Effector memory CD4-positive, alpha-beta T cell (primary cell): ENCODE results near the gene A3GALT2.

ENCODE experiments used
- DNase-seq, 3 donors: peaks; one replicate each; pipeline ENCODE4 v3.0.0-alpha.2; 2020
- H3K27ac ChIP-seq: 2 replicates; pipeline ENCODE4 v1.7.0; 2013; ENCODE audit warnings: mild to moderate bottlenecking, low read length, moderate library complexity; ENCODE audit not compliant: insufficient read depth, poor library complexity, severe bottlenecking
- H3K27me3 ChIP-seq: replicated peaks from 2 replicates; pipeline ENCODE4 v1.7.0; 2013; ENCODE audit warnings: mild to moderate bottlenecking, low read length; ENCODE audit not compliant: insufficient read depth, control insufficient read depth, poor library complexity, severe bottlenecking
- H3K36me3 ChIP-seq: 2 replicates; pipeline ENCODE4 v1.7.0; 2013; ENCODE audit warnings: mild to moderate bottlenecking, low read length, moderate library complexity; ENCODE audit not compliant: control insufficient read depth, insufficient read depth
- H3K4me1 ChIP-seq: 2 replicates; pipeline ENCODE4 v1.7.0; 2013; ENCODE audit warnings: low read length, mild to moderate bottlenecking; ENCODE audit not compliant: control insufficient read depth, insufficient read depth, poor library complexity, severe bottlenecking
- H3K4me3 ChIP-seq: 2 replicates; pipeline ENCODE4 v1.7.0; 2013; ENCODE audit warnings: low read length, low read depth, mild to moderate bottlenecking; ENCODE audit not compliant: insufficient read depth, poor library complexity, severe bottlenecking
- H3K9me3 ChIP-seq: 2 replicates; pipeline ENCODE4 v1.7.0; 2013; ENCODE audit warnings: mild to moderate bottlenecking, low read length, moderate library complexity; ENCODE audit not compliant: control insufficient read depth
- total RNA-seq, 3 donors: gene quantifications; one replicate each; lab custom pipeline; 2026; lab: John Stamatoyannopoulos, UW

The A3GALT2 gene
- total RNA-seq = 0.09 to 0.58 (median 0.17) reads per million in 3 donors

DNA sequence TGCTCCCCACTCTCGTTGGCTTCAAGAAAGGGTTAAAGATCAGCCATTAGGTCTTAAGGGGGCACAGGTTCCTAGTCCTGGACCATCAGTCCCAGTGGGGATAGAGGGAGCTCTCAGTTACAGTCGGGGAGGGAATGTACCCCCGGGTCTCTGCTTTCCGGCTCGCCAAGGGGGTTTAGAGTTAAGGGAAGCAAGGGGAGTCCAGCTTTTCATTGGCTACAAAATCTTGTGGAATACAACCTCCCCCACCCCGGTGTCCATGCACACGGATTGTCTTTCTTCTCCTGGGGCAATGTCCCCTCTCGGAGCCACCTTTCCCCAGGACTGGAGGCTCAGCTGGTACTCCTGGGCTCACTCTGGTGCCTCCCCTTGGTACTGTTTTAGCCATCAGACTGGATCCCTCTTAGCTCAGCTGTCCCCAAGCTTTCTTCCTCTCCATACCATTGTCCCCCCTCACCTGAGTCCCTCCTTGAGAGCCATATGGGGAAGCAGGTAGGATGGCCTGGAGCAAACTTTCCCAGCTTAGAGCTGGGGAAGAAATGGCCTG, at the start of gene A3GALT2:
Gene A3GALT2 (minus strand): TSS at position 480 of the 547 bp plus-strand sequence. CDS start 0 bp downstream, at position 480.
- Histone ChIP-seq H3K36me3 (peaks cover 27% of the 10 kb centered on the region), H3K4me1 (no peaks in the 10 kb centered on the region)

GRCh38 chr1:33370301-33370700, 49.4 kb upstream of the A3GALT2 start:
- H3K27me3 ChIP-seq = no peaks in the 10 kb centered on the region
- no peak for DNase-seq
- no peak overlapping the region for H3K4me3 ChIP-seq
- no peaks in the 10 kb centered on the region for H3K9me3 ChIP-seq
- H3K27ac ChIP-seq = no peak overlapping the region
- peaks cover 2% of the 10 kb centered on the region for H3K4me1 ChIP-seq
- no peaks in the 10 kb centered on the region for H3K36me3 ChIP-seq

More for the DNA sequence above, at the start of gene A3GALT2:
- DNase-seq = no peak
- Histone ChIP-seq H3K27me3 (no peaks in the 10 kb centered on the region), H3K9me3 (no peaks in the 10 kb centered on the region), H3K4me3 (no peak within 1 kb of the TSS), H3K27ac (no peak within 1 kb of the TSS)

- Histone ChIP-seq H3K9me3 (no peaks in the 10 kb centered on the region), H3K4me1 (peaks cover 2% of the 10 kb centered on the region), H3K27ac (no peak overlapping the region), H3K36me3 (no peaks in the 10 kb centered on the region), H3K4me3 (no peak overlapping the region), H3K27me3 (no peaks in the 10 kb centered on the region)
- no peak for DNase-seq
Measured at GRCh38 chr1:33369764-33370163, 48.9 kb upstream of the A3GALT2 start.

DNA sequence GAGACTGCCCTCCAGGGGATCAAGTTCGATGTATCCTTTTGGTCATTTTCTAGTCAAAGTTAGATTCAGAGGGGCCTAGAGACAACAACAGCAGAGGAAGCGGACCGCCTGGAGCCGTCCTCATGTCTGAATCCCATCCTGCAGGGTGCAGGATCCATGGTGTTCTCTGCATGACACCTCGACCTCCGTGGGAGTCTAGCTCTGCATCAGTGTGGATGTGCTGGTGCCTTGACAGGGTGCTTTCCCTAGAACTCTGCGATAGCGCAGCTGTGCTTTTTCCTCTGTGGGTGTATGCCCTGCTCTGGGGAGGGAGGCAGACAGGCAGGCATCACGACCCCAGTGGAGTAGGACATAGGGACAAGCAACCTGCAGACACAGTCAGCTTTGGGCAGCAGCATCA, 48.2 kb upstream of the A3GALT2 start:
- no peaks in the 10 kb centered on the region for H3K9me3 ChIP-seq
- H3K27me3 ChIP-seq = no peaks in the 10 kb centered on the region
- no peaks in the 10 kb centered on the region for H3K36me3 ChIP-seq
- no peak overlapping the region for H3K27ac ChIP-seq
- peaks cover 2% of the 10 kb centered on the region for H3K4me1 ChIP-seq
- no peak overlapping the region for H3K4me3 ChIP-seq
- DNase-seq = no peak

DNA sequence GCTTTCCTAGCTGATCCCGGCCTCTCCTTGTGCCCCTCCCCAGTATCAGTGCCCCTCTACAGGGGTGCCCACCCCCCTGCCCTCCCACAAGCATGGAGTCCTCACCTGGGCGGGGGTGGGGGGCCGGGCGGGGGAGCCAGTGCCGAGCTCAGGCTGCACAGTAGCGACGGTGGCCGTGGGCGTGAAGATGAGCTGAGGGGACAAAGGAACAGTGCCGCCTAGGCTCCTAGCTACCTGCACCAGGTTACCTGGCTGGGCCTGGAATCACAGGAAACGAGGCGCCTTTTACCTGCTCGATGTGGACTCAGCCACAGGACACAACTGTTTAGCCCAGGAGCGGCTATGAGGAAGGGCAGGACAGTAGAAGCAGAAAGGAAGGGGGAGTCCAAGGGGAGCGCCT, 47.5 kb upstream of the A3GALT2 start:
- Histone ChIP-seq H3K9me3 (no peaks in the 10 kb centered on the region), H3K4me1 (peaks cover 2% of the 10 kb centered on the region), H3K36me3 (no peaks in the 10 kb centered on the region), H3K27me3 (no peaks in the 10 kb centered on the region), H3K4me3 (no peak overlapping the region), H3K27ac (no peak overlapping the region)
- no peak for DNase-seq

DNA sequence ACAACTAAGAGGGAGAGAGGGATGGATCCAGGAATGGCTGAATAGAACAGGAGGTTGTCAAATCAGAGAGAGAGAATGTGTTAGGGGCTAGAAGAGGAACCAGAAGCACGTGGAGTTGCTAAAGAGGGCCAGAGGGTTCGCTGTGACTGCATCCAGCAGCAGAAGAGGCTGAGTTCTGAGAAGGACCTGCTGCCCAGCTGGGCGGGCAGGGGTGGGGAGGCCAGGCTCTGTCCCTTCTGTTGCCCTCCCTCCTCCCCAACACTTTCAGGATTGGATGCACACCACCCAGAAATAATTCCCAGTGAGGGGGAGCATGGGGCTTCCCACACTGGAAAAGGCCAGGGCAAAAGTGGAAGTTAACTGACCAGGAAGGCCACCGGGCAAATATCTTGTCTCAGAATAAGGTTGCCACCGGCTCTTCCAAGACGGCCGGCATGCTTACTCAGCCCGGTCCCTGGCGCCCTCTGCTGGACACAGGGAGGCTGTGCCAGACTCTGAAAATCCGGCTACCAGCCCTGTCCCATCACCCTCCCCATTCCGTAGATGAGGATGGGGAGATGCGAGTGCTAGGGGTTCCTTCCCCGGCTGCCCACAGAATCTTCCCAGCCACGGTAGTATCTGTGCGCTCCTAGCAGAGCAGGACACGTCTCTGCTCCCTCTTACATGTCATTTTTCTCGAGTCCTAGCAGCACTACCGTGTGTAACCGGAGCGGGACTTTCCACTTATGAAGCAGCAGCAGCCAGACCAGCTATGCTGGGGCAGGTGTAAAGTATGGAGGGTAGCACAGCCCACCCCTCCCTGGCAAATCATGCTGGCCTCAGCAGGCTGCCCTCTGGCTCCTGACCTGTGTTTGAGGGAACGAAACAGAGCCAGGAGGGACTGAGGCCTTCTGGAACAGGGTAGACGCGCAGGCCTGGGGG, 46.8 kb upstream of the A3GALT2 start:
- H3K27me3 ChIP-seq = no peaks in the 10 kb centered on the region
- no peaks in the 10 kb centered on the region for H3K9me3 ChIP-seq
- H3K4me3 ChIP-seq = no peak overlapping the region
- H3K36me3 ChIP-seq = no peaks in the 10 kb centered on the region
- H3K27ac ChIP-seq = no peak overlapping the region
- DNase-seq = peak; percentile 61 to 76 (median 73)
- H3K4me1 ChIP-seq = peaks cover 2% of the 10 kb centered on the region

- Histone ChIP-seq H3K9me3 (no peaks in the 10 kb centered on the region), H3K27ac (no peak overlapping the region), H3K27me3 (no peaks in the 10 kb centered on the region), H3K36me3 (no peaks in the 10 kb centered on the region), H3K4me1 (peaks cover 2% of the 10 kb centered on the region), H3K4me3 (no peak overlapping the region)
- no peak for DNase-seq
Measured at GRCh38 chr1:33366762-33367484, 46.0 kb upstream of the A3GALT2 start.

GRCh38 chr1:33365560-33365997, 44.7 kb upstream of the A3GALT2 start:
- H3K9me3 ChIP-seq = no peaks in the 10 kb centered on the region
- DNase-seq = no peak
- peaks cover 2% of the 10 kb centered on the region for H3K4me1 ChIP-seq
- no peaks in the 10 kb centered on the region for H3K36me3 ChIP-seq
- H3K27ac ChIP-seq = no peak overlapping the region
- H3K27me3 ChIP-seq = no peaks in the 10 kb centered on the region
- H3K4me3 ChIP-seq = no peak overlapping the region

DNA sequence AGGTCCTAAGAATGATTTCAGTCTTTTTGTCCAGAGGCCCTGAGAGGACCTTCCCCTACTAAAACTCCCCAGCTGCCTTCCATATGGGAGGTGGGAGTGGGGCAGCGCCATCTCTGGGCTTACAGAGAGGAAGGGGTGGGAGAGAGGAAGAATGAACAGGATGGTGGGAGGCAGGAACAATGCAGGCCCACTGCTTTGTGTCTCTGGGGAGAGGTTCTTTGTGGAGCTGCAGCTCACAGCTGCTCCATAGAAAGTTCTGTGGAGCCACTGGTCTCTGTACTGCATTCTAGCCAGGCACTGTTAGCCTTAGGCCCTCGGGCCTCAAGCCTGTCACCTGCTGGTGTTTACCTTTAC, 43.6 kb upstream of the A3GALT2 start:
- no peak overlapping the region for H3K27ac ChIP-seq
- DNase-seq = no peak
- peaks cover 2% of the 10 kb centered on the region for H3K4me1 ChIP-seq

GRCh38 chr1:33363470-33363861, 42.6 kb upstream of the A3GALT2 start:
- DNase-seq = no peak
- H3K27ac ChIP-seq = no peak overlapping the region
- no peaks in the 10 kb centered on the region for H3K9me3 ChIP-seq
- H3K36me3 ChIP-seq = no peaks in the 10 kb centered on the region
- no peaks in the 10 kb centered on the region for H3K27me3 ChIP-seq
- no peak overlapping the region for H3K4me3 ChIP-seq
- H3K4me1 ChIP-seq = peaks cover 2% of the 10 kb centered on the region

More for the DNA sequence above, 43.6 kb upstream of the A3GALT2 start:
- Histone ChIP-seq H3K36me3 (no peaks in the 10 kb centered on the region), H3K4me3 (no peak overlapping the region), H3K9me3 (no peaks in the 10 kb centered on the region), H3K27me3 (no peaks in the 10 kb centered on the region)
